ENCODE measurements around the gene PSMA2. TPM values are rescaled to one million over a fixed set of nuclear protein-coding genes. Genes with fewer than 3 reads are reported as not detected.

PSMA2 gene
- total RNA-seq, 1 donor: 26.4 TPM

DNA sequence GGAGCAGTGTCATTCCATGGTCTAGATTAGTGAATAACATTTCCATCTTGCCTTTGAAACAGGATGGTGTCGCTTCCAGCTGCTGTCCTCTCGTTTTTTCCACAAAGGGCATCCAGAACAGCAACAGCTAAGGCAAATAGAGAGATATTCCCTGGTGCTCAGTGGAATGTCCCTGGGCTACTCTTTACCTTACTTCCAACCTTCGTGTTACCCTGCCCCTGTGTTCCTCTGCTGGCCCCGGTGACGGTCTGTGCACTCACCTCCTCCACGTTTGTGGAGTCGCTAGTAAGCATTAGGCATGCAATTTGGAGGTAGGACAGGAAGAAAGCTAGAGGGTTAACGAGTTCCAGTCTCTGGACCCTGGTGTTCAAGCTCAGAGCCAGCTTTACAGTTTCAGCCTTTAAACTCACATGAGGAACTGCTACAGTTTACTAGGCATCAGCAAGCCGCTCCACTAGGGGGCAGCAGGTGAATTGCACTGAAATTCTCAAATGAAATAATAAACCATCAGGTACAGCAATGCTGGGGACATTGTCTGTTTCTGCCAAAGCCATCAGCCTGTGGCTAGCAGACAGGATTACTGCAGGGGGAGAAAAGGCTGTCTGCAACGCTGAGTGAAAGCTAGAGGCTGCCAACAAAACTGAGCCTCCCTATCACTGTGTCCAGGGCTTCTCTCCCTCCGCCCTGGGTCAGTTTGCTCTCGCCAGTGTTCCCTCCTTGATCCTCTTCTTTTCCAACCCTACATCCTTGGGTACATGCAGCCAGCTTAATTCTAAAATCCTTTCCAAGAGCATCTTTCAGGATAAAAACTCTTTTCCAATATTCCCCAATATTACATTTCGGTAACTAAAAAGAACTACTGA, 9.2 kb upstream of the PSMA2 start:
- DNase-seq (ENCODE audit: low read depth in 2 of 3, low spot score in 2 of 3): peak; percentile 31 to 82 (median 62)

DNA sequence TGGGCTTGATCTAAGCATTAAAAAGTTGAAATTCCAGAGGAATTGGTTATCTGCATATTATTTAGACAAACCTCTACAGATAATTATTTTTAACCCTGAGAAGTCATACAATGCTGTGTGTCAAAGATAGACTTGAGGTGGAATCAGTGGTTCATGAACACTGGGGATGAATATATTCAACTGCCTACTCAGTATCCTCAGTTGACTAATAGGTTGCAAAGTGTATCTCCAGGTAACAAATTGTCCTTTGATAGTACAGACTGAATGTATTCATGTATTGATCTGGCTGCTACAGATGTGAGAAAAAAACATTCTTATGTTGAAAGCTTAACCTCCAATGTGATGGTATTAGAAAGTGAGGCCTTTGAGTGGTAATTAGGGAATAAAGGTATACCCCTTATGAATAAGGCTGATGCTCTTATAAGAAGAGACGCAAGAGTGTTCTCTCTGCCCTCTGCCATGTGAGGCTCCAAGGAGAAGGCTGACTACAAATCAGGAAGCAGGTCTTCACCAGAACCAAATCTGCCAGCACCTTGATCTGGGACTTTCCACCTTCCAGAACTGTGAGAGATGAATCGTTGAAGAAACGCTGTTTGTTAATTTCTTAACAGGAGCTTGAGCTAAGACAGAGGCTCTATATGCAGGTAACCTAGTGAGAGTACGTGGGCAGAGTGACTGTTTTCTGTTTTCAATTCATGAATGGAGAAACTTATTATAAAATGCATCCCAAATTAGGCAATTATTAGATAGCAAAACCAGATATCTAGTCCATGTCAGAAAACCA, 7.7 kb upstream of the PSMA2 start:
- no peak for DNase-seq (ENCODE audit: low read depth in 2 of 3, low spot score in 2 of 3)

DNA sequence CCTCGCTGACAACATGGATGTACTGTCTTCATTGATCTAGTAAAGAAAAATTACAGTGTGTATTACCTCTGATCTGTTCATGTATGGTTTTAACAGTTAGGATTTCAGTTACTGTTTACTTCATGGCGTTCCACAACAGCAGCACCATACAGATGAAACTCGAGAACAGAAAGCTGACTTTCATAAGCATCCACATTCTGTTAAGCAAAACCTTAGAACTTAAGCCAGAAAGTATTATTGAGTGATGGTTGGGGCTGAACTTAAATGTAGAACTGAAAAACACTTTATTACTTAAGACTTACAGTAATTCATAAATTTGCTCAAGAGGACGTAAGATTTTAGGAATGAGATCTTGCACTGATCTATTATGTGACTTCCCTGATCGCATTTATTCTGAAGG, 3.9 kb upstream of the PSMA2 start:
- no peak for DNase-seq (ENCODE audit: low read depth in 2 of 3, low spot score in 2 of 3)

DNA sequence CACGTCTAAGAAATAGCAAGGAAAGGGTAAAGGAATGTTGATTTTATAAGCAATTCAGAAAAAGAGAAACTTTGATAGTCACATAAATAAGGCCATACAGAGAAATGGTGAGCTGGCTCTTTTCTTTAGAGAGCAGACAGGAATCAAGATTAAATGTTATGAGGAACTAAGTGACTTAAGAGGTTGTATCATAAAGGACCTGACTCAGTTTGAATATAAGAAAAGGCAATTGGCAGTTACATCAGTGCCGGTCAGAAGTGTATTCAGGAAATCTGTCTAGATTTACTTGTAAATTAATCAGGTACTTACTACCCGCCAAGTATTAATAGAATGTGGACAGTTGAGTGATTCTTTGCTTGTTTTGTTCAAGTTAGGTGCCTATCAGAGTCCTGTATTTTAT, 2.3 kb upstream of the PSMA2 start:
- no peak for DNase-seq (ENCODE audit: low read depth in 2 of 3, low spot score in 2 of 3)

DNA sequence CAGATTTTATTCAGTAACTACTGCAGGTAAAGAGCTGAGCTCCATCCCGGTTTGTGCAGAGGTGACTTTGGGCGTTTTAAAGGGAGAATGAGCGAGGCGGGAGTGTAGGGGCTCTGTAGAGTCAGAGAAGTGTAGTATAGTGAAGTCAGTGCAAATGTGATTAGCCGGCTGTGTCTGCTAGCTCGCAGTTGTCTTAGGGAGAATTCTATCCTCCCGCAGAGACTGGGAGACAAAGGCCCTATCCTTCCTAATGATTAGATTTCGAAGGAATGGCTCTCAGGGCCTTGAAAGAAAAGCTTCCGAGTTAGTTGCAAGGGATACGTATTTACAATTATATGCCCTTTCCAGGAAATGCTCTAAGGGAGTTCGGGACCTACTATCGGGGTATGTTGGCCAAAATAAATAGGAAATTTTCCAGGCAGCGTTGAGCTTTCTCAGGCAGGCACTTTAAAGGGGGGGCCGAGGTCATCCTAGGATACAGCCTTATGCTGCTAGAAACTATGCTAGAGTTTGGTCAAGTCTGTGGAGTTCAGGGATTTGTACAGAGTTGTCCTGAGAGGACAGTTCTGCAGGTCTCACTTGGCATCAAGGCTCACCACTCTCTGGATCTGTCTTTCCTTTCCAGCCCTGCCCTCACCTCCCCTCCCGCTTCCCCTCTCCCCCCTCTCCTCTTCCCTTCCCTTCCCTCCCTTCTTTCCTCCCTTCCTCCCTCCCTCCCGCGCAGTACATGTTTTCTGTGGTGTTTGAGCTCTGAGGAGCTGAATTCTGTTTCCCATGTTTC, 1.0 kb upstream of the PSMA2 start:
- DNase-seq (ENCODE audit: low read depth in 2 of 3, low spot score in 2 of 3): no peak

DNA sequence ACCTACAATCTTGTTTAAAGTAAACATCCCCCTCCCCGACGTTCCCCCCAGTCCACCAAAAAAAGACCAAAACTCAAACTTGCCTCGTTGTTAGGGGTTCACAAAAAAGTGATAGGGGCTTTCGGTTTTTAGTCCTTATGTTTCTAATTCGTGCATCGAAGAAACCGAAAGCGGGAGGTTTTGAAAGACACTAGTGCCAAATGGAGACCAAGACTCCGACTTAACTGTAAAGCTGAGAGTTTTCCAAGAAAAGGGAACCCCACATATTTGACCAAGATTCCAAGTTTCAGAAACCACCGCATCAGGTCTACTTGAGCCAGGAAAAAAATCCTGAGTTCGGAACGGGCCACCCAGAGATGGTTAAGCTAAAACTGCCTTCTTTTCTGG, 534 bp downstream of the PSMA2 start:
- peak in 1 of 3 donors; percentile 50 for DNase-seq (ENCODE audit: low read depth in 2 of 3, low spot score in 2 of 3)

DNA sequence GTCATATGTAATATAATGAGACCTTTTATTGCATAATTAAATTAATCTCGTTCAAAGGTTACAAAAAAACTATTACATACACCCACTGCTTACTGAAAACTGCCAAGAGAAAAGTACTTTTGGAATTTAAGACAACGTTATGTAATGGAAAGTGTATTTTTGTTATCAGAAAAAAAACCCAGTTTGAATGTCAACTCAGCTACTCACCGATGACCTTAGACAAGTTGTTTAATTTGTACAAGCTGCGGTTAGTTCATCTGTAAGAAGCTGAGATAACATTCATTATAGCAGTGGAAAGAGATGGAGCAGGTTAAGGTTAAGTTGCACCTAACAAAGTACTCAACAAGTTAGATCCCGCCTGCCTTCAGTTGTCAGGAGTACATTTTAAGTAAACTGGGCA, 1.1 kb downstream of the PSMA2 start:
- no peak for DNase-seq (ENCODE audit: low read depth in 2 of 3, low spot score in 2 of 3)

DNA sequence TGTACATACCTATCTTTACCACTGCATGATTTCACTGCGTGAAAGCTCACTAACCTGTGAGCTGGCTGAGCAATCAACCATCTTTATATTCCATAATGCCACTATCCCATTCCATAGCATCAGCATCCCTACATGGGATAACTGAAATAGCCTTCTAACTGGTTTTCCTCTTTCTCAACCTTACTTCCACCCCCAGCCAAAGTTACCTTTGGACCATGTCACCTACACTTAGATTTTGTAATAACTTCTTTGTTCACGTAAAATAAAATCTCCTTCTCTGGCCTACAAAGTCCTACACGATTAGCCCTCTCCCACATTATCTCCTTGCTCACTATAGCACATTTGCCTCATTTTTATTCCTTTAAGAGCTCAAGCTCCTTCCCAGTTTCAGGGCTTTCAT, 2.5 kb downstream of the PSMA2 start:
- DNase-seq (ENCODE audit: low read depth in 2 of 3, low spot score in 2 of 3): no peak

DNA sequence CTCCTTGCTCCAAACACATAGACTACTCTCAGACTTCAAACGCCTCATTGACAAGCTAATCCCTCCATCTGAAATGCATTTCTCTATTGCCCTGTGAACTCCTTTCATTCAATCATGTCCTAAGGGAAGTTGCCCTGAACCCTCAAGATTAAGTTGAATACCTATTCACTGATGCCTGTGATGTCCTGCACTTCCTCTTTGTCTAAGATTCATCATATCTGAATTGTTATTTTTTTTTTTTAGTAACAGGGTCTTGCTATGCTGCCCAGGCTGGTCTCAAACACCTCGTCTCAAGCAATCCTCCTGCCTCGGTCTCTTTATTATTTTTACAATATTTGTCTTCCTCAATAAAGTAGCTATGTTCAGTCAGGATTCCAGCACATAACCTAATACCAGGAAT, 3.2 kb downstream of the PSMA2 start:
- DNase-seq (ENCODE audit: low read depth in 2 of 3, low spot score in 2 of 3): peak in 1 of 3 donors; percentile 27

DNA sequence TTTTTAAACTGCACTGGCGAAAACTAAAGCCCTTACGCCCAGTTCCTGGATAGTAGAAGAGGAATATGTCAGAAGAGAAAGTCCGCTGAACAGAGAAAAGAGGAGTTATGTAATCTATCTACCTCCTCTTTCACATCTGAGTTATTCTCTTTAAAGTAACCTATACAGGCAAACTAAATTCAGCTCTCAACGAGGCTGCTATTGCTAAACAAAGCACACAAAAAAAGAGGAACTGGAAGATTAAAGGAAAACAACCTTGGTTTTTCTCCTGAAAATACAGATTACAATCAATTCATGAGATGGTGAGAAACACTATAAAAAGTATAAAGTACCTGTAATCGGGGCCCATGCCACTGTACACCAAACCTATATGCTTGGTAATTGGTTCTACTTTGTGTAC, 5.8 kb downstream of the PSMA2 start:
- no peak for DNase-seq (ENCODE audit: low read depth in 2 of 3, low spot score in 2 of 3)

DNA sequence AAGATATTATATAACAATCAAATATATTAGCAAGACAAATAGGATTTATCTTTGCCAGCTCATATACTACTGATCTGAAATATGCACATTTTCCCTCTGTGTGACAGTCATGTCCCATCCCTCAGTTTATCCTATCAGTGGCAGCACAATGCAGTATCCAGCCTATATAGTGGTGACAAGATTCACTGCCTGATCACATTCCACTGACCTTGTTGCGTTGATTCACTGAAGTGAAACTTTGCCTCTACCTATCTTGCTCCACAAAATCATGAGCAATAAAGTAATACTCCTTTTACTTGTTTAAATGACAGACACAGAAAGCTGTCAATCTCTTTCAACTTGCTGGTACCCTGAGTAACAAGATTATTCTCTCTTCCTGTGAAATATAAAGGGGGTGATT, 6.3 kb downstream of the PSMA2 start:
- DNase-seq (ENCODE audit: low read depth in 2 of 3, low spot score in 2 of 3): no peak

DNA sequence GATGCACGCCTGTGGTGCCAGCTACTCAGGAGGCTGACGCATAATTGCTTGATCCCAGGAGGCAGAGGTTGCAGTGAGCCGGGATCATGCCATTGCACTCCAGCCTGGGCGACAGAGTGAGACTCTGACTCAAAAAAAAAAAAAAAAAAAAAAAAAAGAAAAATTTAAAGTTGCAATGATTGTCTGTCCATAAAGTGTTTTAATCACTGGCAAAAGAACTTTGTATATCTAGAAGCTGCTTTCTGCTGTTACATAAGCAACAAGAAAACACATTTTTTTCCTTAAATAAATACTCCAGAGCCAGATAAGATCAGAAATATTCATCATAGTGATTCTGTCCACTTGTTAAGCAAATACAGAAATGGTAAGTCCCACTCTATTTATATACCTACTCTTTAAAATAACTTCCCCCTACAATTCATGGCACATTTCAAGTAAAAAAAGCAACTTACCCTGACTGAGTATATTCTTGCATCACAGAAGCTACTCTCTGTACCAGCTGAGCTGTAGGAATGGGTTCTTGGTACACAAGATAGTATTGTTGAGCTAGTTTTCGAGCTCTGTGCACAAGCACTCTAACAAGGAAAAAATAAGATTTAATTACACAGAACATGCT, 7.6 kb downstream of the PSMA2 start:
- DNase-seq (ENCODE audit: low read depth in 2 of 3, low spot score in 2 of 3): no peak

DNA sequence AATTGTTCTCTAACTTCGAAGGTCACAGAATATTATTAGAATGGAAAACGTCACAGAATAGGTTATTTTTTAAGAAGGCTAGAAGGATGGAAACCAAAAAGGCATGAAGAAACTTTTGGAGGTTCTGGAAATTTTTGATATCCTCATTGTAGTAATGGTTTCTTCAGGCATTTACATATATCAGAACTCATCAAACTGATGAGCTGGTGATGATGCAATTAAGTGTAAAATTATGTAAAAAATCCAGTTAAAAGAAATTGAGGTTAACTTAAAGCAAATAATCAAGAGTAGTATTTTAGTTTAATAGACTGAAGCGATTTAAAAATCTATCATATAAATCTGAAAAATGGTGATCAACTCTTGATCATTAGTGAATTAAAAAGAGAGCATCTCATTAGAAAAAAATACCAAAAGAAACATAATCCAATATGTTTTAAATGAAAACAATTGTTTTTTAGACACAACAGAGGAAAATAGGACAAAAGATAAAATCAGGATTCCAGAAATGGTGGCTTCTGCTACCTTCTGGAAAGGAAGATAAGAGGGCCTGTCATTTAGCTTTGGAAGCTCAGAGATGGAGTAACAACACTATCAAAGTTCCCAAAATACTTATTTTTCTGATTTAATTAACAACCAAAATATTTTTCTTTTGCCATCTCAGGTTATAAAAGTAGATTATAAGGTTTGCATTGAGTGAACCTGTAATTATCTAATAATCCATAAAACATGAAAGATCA, 9.8 kb downstream of the PSMA2 start:
- DNase-seq (ENCODE audit: low read depth in 2 of 3, low spot score in 2 of 3): no peak

DNA sequence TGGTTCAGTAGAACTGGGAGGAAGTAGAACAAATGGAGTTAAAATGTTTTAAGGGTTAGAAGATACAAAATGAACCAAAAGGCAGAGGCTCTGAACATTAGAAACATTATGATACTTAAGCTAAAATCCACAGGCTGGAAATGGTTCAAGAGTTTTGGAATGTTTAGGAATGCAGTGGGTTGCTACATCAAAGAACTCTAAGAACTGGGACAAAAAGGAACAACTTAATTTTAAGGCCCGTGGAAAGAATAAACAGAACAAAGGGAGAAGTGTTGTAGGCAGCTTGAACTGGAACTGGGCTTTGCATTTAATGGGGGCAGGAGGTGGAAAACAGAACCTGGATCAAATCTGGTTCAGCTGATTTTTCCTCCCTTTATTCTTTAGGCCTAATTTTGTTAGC, 16.6 kb downstream of the PSMA2 start:
- DNase-seq (ENCODE audit: low read depth in 2 of 3, low spot score in 2 of 3): no peak

DNA sequence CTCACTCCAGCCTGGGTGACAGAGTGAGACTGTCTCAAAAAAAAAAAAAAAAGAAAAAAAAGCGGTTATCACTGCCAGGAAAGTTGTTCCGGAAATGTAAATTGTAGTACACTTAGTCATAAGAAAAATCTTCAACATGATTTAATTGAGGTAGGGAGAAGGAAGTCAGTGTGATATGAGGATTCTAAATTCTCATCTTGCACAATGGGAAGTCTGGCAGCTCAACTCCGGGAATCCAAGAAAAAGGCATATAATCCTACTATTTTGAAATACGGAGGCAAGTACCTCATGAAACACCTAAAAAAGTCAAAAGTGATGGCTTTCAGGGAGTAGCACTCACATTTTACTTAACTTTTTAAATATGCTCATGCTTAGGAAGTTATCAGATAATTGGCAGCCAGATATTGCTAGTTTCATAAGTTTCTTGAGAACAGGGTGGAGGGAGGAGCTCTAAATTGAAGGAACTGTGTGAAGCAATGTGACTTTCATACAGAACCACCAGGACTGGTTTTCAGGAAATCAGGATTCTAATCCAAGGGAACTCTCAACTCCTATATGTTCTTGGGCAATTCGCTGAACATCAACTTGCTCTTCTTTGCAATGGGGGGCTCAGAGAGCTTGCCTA, 17.4 kb downstream of the PSMA2 start:
- DNase-seq (ENCODE audit: low read depth in 2 of 3, low spot score in 2 of 3): no peak

DNA sequence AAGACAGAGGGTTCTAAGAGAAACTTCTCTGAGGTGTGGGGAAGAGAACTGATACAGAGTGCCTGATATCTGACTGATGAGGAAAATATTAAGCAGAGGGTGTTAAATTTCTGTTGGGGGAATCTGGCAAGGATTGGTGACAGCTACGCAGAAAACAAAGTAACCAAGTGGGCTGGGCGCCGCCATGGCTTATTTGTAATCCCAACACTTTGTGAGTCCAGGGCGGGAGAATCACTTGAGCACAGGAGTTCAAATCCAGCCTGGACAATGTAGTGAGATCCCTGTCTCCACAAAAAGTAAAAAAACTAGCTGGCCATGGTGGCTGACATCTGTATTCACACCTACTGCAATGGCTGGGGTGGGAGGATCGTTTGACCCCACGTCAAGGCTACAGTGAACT, 18.0 kb downstream of the PSMA2 start:
- no peak for DNase-seq (ENCODE audit: low read depth in 2 of 3, low spot score in 2 of 3)

DNA sequence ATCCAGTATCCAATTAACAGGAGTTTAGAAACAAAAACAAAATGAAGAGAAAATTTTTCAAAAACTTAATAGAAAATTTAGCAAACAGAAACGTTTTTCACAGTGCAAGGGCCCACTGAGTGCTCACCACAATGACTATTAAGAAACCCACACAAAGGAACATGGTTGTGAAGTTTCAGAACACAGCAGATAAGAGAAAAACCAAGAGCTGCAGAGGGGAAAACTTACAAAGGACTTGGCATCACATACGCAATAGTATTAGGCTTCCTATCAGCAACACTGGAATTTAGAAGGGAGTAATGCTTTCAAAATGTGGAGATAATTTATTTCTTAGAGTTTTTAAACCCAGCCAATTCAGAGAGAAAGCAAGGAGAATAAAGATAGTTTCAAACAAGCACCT, 18.4 kb downstream of the PSMA2 start:
- DNase-seq (ENCODE audit: low read depth in 2 of 3, low spot score in 2 of 3): peak in 1 of 3 donors; percentile 52

DNA sequence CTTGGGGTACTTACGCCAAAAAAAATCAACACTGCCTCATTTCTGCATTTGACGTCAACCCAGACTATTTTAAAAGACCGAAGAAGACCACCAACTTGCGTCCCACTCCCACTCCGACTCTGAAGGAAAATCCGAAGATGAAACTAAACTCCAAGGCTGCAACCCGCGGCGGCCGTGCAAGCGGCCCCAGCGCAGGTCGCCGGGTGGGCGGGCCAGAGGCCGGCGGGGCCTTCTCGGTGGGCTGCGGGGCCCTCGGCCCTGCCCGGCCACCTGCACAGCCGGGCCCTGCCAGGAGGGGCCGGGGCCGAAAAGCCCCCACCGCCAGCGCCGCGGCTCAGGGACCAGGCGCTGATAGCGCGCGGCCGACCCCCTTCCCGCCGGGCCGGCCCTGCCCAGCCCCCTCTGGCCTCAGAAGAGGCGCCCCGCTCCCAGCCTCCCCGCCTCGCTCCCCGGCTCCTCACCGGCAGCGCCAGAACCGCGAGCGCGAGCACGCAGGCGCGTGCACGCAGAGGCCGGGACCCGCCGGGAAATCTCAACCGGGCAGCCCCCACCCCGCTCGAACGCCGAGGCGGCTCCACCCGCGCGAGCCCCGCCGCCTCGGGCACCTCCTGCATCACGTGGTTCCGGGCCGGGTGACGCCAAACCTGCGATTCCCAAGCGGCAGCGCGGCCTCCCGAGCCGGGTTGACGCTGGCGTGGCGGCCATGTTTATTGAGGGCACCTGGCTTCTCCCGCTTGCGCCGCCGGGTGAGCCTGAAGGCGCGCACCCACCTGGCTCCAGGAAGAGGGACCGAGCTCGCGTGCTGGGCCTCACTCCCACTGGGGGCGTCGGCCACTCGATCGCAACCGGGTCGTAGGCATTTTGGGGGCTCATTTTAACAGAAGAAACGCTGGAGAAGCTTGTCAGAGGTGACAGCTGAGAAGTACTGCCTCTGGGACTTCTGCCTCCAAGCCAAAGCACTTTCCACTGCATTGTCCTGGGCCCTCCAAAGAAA, 20.2 kb downstream of the PSMA2 start, which contains the start of gene C7orf25:
C7orf25 (minus strand) TSS at position 617 of the 994 bp plus-strand sequence. CDS start 1,170 bp downstream, outside the sequence.
- DNase-seq (ENCODE audit: low read depth in 2 of 3, low spot score in 2 of 3): peak; percentile 86 to 94 (median 94)
